ENCODE measurements around the gene HNRNPK.

- TF ChIP-seq CTCF (IDR thresholded peaks at IDR 0.05; ENCODE audit: borderline replicate concordance, extremely low read depth, low read length, poor library complexity, severe bottlenecking) (no peak), EZH2 (IDR thresholded peaks at IDR 0.05; ENCODE audit: borderline replicate concordance, low read depth, low read length, severe bottlenecking) (no peak)
Measured at GRCh38 chr9:83987402-83987791, 7.4 kb upstream of the HNRNPK start.

Measured in DND-41 (cell line).